ENCODE results near the gene LDAF1.
"Not testable (repeated sequence)": the region's sequence is repeated elsewhere in the genome, so short reads cannot be mapped to it uniquely, and the experiment has no call there.

LDAF1 gene

DNA sequence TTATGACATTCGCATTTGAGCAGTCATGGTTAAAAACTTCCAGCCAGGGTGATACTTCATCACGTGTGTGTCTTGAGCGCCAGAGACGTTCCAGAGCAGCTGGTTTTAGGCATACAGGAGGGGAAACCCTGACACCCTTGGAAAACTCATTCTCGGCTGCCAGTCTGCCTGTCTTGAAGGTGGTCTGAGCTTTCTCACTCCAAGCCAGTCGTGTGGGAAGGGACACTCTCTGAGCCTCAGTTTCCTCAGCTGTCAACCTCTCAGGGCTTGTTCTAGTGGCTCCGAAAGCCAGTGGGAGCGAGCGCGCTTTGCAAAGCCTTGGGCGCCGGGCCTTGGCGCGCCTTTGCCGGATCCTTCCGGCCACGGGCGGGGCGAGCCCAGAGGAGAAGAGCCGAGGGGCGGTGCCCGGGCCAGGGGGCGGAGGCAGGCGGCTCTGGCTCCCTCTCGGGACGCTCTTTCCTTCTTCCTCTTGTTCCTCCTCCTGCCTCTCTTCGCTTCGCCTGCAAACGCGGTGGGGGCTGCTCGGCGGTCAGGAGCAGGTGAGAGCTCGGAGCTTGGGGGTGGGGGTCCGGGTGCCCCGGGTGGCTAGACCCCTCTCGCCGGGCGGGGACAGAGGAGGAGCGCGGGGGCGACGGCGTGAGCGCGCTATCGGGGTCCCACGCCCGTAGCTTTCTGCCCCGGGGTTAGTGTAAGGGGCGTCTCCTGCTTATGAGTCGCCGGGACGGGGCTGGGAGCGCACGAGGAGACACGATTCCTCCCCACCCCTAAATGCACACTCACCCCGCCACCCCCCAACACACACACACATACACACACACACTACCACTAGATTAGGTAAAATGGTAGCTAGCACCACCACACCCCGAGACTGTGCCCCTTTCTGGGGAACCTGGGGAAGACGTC is at the start of gene LDAF1:
Gene LDAF1 (plus strand): TSS at position 467 of the 903 bp plus-strand sequence. CDS start 2,509 bp downstream, outside the sequence.
- in situ Hi-C loops (cut with MboI; ENCODE audit: low sequenced_read_pairs): loop anchor here (25.0 kb wide), 2 partner anchors 1029 to 1179 kb away; no protein-coding TSS in a partner anchor

DNA sequence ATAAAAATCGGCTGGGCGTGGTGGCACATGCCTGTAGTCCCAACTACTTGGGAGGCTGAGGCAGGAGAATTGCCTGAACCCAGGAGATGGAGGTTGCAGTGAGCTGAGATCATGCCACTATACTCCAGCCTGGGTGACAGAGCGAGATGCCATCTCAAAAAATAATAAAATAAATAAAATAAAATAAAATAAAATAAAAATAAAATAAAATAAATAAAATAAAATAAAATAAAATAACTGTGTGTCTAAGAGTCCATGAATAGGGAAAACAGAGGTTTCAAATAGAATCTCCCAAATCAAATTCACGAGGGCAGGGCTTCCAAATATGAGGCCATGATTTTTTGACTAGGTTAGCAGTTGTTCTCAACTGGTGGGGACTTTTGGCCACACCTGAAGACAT is 42.9 kb upstream of the LDAF1 start:
- in situ Hi-C loops (cut with MboI; ENCODE audit: low sequenced_read_pairs): not testable (repeated sequence)

DNA sequence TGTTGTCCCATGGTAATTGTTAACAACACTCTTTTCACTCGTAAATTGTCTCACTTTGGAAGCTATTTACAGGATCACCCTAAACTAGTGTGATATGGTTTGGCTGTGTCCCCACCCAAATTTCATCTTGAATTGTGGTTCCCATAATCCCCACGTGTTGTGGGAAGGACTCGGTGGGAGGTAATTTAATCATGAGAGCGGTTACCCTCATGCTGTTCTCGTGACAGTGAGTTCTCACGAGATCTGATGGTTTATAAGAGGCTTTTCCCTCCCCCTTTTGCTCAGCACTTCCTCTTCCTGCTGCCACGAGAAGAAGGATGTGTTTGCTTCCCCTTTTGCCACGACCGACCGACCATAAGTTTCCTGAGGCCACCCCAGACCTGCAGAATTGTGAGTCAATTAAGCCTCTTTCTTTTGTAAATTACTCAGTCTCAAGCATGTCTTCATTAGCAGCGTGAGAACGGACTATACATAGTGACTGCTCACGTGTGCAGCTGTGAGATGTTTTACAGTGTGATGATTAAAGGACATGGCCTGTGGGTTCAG is 42.3 kb upstream of the LDAF1 start:
- in situ Hi-C loops (cut with MboI; ENCODE audit: low sequenced_read_pairs): no loop called here

DNA sequence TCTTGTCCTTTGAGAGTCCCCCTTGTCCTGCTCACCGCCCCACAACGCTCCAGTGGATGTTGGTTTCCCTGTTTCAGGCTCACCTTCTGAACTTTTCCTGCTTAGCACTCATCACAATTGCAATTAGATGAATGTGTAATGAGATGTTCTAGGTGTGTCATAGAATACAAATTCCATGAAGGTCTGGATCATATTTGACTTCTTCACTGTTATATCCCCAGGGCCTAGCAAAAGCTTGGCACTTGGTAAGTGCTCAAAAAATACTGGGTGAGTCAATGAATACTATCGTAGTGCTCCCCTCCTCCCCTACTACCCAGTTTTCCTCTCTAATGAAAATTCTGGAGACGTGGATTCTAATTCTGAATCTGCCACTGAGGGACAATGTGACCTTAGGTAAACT is 40.9 kb upstream of the LDAF1 start:
- in situ Hi-C loops (cut with MboI; ENCODE audit: low sequenced_read_pairs): no loop called here

DNA sequence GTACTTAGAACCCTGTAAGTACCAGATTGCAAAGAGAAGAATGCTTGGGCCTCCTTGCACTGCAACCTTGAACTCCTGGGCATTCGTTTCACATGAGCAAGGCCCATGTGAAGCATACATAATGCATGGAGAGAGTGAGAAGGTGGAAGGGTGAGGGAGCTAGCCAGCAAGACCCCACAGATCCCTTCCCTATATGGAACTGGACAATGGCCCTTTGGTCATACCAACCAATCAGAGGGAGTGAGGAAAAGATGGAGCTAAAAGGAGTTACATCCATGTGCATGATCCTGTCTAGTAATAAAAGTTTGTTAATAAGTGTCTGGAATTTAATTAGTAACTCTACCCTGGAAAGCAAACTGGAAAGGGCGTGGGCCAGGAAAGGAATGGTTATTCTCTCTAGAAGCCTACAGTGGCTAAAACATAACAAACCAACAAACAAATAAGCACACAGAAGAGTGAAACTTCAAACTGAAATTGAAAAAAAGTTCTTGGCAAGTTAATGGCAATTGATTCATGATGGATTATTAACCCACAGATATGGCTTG is 37.4 kb upstream of the LDAF1 start:
- in situ Hi-C loops (cut with MboI; ENCODE audit: low sequenced_read_pairs): no loop called here

DNA sequence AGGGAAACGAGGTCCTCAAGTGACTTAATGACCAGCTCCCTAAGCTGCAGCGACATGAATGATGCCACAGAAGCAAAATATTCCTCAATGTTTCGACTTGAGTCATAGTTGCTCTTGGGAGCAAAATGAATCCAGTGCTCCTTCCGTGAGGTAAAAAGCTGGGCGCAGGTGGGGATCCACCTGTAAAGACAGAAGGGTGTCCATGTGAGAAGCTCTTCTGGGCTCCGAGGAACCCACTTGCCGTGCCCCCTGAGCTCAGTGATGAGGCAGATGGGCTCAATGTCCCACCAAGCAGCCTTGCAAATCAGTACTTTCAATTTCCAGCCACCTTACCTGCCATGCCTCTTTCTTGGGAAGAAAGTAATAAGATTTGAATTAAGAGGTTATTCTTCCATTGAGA is 33.3 kb upstream of the LDAF1 start:
- in situ Hi-C loops (cut with MboI; ENCODE audit: low sequenced_read_pairs): no loop called here

DNA sequence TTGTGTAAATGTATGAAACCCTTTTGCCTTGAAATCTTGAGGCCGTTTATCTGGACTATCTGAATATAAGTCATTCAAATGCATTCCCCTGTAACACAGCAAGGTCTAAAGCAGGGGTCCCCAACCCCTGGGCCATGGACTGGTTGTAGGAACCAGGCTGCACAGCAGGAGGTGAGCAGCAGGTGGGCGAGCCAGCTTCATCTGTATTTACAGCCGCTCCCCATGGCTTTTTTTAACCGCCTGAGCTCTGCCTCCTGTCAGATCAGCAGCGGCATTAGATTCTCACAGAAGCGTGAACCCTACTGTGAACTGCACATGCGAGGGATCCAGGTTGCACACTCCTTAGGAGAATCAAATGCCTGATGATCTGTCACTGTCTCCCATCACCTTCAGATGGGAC is 32.0 kb upstream of the LDAF1 start:
- in situ Hi-C loops (cut with MboI; ENCODE audit: low sequenced_read_pairs): no loop called here

DNA sequence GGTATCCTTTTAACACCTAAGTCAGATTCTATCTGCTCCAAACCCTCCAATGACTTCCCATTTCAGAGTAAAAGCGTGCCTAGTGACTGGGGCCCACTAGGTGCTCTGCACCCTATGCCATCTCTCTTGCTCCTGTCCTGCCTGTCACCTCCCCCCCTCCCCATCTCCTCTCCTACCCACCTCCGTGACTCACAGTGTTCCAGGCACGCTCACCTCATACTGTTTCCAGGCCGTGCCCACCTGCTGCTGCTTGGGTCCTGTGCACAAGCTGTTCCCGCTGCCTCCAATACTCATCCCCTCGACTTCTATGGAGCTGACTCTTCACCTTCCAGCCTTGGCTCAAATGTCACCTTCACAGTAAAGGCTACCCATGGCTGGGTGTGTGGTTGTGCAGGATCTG is 29.5 kb upstream of the LDAF1 start:
- in situ Hi-C loops (cut with MboI; ENCODE audit: low sequenced_read_pairs): no loop called here

DNA sequence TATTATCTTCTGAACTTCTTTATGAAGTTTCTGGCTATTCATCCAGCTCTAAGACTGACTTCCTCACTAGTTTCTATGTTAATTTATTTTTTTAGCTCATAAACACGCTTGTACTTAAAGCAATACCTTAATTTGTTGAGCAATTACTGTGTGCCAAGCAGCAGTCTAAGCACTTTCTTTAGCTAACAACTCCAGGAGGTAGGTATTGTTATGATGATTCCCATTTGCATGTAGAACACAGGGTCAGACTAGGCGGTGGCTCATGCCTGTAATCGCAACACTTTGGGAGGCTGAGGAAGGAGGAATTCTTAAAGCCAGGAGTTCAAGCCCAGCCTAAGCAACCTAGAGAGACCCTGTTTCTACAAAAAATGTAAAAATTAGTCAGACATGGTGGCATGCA is 27.7 kb upstream of the LDAF1 start:
- in situ Hi-C loops (cut with MboI; ENCODE audit: low sequenced_read_pairs): no loop called here

DNA sequence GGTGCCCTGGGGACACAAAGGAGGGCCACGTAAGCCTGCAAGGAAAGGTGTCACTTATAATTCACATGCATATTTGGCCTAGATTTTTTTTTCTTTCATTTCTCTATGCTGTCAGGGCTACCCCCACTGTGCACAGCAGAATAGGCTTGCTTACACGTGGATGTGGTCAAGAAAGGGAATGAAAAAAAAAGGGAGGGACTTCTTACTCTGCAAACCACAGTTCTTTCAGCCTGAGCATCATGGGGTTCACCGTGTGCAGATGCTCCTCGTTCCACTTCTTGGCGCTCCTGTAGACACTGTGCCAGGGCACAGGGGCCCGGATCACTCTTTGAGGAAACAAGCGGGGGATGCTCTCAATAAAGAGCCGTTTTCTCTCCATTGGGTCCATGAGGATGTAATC is 24.4 kb upstream of the LDAF1 start:
- in situ Hi-C loops (cut with MboI; ENCODE audit: low sequenced_read_pairs): no loop called here

DNA sequence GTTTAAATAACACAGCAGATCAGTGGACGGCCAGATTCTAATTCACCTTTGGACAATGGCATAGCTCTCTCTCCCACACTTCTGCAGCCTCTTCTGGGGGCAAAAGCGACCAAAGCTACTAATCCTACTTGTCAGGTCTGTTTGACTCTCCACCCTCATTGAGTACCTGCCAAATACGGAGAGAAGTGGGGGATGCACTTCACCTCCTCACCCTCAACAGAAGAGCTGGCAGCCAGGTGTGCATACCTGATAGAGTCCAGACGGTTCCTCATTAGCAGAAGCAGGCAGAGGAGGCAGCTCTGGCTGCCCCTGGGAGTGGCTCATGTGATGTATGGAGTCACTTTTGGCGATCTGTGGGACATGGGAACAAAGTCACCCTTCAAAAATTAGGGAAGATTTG is 12.7 kb upstream of the LDAF1 start:
- in situ Hi-C loops (cut with MboI; ENCODE audit: low sequenced_read_pairs): no loop called here

DNA sequence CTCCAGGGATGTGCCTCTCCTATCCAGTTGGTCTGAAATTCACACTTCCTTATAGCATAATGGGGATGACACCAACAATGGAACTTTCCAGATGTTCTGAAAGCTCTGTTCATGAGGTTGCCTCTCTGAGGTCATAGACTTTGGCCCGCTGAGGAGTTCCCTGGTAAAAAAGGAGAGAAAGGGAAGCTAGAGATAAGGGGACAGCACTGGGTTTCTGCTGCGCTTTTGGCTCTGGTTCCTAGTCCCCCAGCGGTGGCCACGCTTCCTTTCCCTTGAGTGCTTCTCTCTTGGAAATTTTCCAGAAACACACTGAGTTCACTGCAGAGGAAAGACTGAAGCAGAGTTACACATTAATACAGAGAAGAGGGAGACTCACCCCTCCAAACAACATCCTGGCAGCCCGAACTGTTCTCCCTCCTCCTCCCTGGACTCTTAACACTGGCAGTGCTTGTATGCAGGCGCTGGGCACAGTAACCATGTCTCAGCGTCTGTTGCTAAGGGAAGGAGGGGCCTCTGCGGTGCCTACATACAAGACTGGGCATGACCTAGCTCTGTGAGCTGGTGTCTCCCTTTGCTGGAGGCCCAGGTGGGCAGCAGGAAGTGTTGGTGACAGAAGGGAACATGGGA is 8.0 kb upstream of the LDAF1 start, which contains the start of gene DNAH3:
Gene DNAH3 (minus strand): TSS at position 472 of the 627 bp plus-strand sequence. CDS start 527 bp downstream, outside the sequence.
- in situ Hi-C loops (cut with MboI; ENCODE audit: low sequenced_read_pairs): loop anchor here (25.0 kb wide), 2 partner anchors 1037 to 1187 kb away; no protein-coding TSS in a partner anchor

DNA sequence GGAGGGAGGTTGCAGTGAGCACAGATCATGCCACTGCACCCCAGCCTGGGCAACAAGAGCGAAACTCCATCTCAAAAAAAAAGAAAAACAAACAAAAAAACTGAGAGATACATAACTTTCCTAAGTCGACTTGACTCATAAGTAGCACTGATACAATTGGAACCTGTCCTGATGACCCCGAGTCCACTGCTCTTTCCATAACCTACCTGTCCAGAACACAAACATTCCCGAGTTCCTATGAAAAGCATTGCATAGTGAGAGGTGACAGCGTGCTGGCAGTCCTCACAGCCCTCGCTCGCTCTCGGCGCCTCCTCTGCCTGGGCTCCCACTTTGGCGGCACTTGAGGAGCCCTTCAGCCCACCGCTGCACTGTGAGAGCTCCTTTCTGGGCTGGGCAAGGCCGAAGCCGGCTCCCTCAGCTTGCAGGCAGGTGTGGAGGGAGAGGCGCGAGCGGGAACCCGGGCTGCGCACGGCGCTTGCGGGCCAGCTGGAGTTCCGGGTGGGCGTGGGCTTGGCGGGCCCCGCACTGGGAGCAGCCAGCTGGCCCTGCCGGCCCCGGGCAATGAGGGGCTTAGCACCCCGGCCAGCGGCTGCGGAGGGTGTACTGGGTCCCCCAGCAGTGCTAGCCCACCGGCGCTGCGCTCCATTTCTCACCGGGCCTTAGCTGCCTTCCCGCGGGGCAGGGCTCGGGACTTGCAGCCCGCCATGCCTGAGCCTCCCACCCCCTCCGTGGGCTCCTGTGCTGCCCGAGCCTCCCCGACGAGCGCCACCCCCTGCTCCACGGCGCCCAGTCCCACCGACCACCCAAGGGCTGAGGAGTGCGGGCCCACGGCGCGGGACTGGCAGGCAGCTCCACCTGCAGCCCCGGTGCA is 6.1 kb upstream of the LDAF1 start:
- in situ Hi-C loops (cut with MboI; ENCODE audit: low sequenced_read_pairs): loop anchor here (25.0 kb wide), 2 partner anchors 1035 to 1185 kb away; no protein-coding TSS in a partner anchor

DNA sequence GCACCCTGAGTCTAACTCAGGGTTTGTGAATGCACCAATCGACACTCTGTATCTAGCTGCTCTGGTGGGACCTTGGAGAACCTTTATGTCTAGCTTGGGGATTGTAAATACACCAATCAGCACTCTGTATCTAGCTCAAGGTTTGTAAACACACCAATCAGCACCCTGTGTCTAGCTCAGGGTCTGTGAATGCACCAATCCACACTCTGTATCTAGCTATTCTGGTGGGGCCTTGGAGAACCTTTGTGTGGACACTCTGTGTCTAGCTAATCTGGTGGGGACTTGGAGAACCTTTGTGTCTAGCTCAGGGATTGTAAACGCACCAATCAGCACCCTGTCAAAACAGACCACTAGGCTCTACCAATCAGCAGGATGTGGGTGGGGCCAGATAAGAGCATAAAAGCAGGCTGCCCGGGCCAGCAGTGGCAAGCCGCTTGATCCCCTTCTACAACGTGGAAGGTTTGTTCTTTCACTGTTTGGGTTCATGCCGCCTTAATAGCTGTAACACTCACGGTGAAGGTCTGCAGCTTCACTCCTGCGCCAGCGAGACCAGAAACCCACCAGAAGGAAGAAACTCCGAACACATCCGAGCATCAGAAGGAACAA is 5.2 kb upstream of the LDAF1 start:
- in situ Hi-C loops (cut with MboI; ENCODE audit: low sequenced_read_pairs): loop anchor here (25.0 kb wide), 2 partner anchors 1034 to 1184 kb away; no protein-coding TSS in a partner anchor

DNA sequence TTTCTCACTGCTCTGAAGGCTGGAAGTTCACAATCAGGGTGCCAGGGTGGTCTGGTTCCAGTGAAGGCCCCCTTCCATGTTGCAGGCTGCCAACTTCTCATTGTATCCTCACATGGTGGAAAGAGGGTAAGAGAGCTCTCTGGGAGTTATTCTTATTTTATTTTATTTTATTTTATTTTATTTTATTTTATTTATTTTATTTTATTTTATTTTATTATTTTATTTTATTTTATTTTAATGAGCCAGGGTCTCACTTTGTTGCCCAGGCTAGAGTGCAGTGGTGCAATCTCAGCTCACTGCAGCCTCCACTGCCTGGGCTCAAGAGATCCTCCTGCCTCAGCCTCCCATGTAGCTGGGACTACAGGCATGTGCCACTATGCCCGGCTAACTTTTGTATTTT is 2.5 kb upstream of the LDAF1 start:
- in situ Hi-C loops (cut with MboI; ENCODE audit: low sequenced_read_pairs): loop anchor here (25.0 kb wide), 2 partner anchors 1031 to 1181 kb away; no protein-coding TSS in a partner anchor

DNA sequence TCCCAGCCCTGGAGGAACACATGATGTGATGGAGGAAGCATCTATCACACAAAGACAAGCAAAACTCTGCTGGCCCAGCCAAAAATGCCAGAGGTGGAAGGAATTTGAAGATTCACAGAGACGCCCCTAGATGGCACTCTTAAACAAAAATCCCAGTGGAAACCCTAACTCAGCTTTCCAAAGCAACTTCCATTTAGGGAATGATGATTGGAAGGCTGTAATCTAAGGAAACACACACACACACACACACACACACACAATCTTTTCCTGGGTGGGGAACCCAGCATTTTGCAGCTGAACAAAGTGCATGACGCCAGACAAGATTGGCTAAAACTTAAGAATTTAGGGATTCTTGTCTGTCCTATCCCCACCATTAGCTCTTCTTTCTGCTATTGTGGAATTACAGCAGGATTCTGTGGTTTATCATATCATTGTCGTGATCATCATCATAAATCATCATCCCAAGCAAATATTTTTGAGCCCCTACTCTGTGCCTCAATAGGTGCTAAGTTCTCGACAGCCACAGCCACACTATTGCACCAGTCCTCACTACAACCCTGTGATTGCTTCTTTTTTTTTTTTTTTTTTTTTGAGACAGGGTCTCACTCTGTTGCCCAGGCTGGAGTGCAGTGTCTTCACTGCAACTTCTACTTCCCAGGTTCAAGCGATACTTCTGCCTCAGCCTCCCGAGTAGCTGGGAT is 1.6 kb upstream of the LDAF1 start:
- in situ Hi-C loops (cut with MboI; ENCODE audit: low sequenced_read_pairs): loop anchor here (25.0 kb wide), 2 partner anchors 1030 to 1180 kb away; no protein-coding TSS in a partner anchor

DNA sequence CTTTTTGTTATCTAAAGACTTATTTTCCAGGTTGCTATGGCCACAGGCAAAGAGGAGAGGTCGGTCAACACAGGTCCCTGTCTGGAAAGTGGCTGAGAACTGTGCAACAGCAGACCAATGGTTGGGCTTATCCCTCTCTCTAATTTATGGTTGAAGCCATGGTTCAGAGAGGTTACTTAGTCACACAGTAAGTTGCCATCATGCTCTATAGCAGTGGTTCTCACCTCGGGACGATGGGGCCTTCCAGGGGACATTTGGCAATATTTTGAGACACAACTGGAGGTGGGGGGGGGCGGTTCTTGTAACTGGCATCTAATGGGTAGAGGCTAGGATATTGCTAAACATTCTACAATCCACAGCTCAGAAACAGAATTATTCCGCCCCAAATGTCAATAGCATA is 842 bp upstream of the LDAF1 start:
- in situ Hi-C loops (cut with MboI; ENCODE audit: low sequenced_read_pairs): loop anchor here (25.0 kb wide), 2 partner anchors 1030 to 1180 kb away; no protein-coding TSS in a partner anchor

DNA sequence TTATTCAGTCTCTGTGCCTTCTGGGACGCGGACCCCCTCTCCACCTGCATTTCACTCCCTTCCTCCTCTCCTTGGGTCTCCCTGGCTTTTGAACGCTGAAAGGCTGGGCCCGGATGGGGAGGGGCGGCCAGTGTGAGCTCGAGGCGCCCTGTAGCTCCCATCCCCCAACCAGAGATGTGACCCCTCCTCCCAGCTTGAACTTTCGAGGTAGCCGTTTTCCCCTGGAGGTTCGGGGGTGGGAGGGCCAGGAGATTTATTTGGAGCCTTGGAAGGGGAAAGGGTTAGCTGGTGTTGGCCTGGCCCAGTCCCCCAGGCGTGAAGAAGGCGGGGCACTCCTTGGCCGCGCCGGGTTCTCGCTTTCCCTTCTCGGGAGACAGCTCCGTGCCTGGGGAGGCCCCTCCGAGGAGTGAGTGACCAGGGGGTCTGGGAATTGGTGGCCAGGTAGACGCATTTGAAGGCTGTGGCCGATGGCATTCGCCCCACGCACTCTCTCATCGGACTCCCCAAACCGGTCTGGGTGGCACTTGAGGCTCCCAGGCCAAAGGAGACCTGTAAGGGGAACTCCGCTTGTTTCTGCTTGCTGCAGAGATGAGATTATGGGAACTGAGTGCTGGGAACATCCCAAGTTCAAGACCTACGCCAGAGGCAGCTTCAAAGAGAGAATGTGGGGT is 942 bp downstream of the LDAF1 start:
- in situ Hi-C loops (cut with MboI; ENCODE audit: low sequenced_read_pairs): loop anchor here (25.0 kb wide), 2 partner anchors 1028 to 1178 kb away; no protein-coding TSS in a partner anchor

Data from HL-60/S4 (cell line).